Stimulated activated CD4-positive, alpha-beta T cell treated with anti-CD3 and anti-CD28 coated beads, TNF-alpha, amount 100 ng/mL, for 48 hours (primary cell): ENCODE data around the gene TRAPPC1.

Experiments used
- DNase-seq, 3 donors: peaks; one replicate each; pipeline ENCODE4 v3.0.0-alpha.2; 2020; ENCODE audit warnings: low read depth in 3 of 3

The TRAPPC1 gene

DNA sequence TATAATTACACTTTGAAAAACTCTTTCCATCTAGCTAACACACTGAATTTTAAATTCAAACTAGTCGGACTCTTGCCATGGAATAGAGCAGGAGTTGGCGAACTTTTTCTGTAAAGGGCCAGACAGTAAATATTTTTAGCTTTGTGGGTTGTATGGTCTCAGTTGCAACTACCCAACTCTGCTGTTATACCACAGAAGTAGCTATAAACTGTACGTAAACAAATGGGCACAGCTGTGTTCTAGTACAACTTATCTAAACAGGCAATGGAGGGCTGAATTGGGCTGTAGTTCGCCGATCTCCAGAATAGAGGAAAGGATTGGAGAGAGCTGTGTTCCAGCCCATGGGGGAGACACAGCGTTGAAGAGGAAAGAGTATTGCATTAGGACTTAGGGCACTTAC lies 9.0 kb upstream of the TRAPPC1 start:
- no peak for DNase-seq

DNA sequence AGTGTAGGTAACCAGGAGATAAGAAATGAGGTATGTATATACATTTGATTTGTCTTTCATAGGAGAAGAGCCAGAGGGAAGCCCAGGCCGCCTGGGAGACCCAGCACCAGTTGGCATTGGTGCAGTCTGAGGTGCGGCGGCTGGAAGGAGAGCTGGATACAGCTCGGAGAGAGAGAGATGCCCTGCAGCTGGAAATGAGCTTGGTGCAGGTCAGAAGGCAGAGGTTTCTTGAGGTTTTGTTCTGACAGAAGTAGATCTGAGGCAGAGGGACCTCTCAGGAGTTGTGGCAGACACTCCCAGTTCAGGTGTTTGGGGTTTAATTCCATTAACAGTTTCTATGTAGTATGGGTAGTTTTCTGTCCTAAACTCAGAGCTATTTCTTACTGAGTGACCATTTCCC lies 8.3 kb upstream of the TRAPPC1 start:
- no peak for DNase-seq

DNA sequence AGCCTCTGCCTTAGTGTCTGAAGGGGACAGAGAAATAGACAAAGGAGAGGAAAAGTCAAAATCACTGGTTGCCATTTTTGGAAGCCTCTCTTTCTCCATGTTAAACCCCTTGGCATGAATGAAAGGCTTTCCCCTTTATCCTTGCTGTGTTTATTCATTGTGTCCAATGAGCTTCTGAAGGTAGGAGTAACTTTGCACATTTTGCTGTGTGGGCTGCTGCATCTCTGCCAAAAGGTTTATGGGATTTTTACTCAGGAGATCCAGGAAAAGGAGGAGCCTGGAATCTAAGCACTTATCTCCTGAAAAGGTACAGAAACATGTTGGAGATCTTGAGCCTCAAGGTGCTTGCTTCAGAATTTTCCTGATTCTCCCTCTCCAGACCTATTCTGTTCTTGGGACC lies 4.1 kb upstream of the TRAPPC1 start:
- no peak for DNase-seq

DNA sequence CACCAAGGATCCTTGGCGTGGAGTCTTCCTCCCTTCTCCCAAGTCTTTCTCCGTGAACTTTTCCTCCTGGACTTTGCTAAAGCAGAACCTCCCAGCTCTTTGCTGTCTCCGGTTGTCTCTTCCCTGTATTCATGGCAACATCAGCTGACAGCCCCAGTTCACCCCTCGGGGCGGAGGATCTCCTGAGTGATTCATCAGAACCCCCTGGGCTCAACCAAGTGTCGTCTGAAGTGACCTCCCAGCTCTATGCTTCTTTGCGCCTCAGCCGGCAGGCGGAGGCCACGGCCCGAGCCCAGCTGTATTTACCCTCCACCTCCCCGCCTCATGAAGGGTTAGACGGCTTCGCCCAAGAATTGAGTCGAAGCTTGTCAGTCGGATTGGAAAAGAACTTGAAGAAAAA lies 1.2 kb upstream of the TRAPPC1 start:
- DNase-seq: no peak

DNA sequence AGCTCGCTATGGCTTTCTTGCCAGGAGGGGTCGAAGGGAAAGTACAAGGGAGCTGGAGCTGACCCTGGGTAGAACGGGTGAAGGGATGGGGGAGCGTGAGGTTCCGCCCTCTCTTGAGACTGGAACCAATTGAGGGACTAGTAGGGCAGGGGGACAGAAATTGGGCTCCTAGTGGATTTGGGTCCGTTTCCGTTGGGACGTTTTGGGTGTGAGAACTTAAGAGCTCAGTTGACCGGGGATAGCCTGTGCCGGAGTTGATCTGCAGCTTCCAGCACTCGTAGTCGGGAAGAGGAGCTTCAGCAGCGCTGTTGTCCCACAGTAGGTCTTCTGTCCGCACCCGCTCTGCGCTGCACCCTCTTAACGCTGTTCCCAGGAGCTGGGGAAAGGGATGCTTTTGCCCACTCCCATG lies 741 bp upstream of the TRAPPC1 start:
- DNase-seq: no peak

DNA sequence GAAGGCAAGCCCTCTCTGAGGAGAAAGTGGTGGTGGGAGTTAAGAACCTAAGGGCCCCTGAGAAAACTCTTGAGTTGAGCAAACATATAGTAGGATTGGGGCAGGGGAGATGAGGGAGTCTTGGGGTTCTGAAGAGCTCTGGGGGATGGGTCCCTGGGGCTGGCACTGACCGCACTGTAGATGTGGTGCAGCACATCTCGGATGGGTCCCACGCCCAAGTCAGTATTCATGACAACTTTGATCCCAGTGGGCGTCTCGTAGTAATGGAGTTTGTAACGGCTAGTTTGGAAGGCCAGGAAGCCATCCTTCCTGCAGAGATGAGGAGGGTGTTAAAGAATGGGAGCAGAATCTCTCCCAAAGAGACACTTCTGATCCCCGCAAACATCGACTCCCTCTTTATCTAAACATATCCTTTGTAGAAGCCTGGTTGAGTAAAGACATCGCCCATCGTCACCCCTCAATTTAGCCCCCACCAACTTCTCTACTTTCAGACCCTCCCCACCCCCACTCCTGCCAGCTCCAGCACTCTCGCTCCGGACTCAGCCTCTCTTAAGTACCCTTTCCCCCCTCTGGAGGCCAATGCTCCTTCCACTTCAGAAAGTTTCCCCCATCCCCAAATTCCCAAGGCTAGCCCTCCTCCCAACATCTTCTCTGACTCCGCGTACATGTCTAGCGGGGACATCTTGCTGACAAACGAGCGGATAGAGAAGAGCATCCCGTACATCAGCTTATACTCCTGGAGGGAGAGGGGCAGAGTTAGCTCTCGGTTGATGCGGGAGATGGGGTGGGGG lies 710 bp downstream of the TRAPPC1 start:
- DNase-seq: no peak

DNA sequence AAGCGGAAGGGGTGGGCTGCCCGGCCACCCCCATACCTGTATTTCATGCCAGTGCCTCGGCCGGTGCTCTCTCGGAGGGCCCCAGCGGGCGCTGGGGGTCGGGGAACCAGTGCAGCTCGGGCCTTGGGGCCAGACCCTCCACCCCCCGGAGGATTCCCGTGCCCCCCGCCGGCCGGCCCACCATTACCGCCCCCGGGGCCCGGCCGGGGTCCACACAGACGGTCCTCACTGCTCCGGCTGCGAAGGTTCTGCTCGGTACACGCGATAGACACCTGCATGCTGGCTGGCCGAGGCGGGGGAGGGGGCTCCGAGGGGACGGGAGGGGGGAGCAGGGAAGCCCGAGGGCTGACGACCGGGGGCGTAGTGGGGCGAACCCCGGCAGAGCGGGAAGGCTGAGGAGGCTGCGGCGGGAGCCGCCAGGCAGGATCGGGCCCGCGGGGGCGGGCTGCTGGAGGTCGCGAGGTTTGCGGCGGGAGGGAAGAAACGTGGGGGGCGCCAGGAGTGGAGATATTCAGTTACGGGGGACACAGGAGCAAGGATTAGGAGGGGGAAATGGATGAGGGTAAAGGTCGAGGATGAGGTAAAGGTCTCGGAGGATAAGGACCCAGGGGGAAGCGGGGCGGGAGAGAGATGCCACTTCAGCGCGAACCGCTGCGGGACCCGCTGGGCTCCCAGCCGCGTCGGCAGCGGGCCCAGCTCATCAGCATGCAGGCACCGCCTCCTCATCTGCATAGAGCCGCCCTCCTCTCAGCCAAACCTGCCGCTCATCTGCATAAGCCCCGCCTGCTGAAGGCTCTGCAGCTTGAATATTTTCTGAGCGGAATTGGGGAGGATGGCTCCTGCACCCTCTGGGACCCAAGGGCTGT lies 2.4 kb downstream of the TRAPPC1 start, which contains the start of gene KCNAB3:
Gene KCNAB3, minus strand, starts transcription at position 699 of the 866 bp plus-strand sequence. Its CDS starts 421 bp downstream, at position 278.
- peak in 1 of 3 donors; percentile 38 for DNase-seq

DNA sequence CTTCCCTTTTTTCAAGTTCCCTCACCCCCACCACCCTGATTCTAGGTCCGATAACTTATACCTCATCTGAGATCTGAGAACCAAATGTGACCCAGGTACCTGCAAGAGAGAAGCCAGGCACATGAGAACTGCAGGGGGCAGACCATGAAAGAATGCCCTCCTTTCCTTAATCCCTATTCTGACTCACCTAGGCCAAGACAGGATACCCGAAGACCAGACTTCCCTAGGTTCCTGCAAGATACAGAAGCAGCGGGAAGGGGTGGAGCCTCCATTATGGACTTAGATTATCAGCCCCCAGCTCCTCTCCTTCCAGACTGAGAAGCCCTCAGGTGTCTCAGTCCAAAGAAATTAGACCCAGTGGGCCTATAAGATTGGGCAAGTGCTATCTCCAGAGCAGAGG lies 4.2 kb downstream of the TRAPPC1 start:
- no peak for DNase-seq

DNA sequence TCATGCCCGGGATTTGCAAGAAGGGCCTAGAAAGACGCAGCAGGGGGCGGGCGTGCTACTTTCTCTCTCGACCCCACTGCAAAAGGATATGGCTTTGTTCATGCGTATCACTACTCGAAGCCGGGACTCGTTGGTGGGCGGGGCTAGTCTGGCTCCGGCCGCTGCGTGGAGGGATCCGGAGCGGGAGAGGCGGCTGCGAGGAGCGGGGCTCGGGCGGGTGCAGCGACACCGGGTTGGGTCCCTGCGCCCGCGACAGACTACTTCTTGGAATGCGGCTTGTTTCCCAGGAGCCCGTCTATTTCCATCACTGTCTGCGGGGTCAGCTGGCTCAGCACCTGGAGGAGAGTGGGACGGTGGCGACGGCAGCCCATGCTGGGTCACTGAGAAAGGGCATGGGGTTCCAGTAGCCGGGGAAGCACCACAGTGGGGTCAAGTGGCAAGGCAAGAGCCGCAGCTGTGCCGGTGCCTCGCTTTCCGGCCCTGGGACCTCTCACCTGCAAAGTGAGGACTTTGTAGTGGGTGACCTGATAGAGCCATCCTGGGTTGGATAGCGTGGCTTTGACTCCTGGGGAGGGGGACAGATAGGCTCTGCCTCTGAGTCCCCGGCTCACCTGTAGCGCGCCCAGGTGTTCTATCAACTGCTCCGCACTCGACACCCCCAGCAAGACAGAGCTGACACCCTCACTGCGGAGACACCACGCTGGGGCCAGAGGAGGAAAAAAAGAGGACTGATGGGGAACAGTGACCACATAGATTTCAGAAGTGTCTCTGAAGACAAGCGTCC lies 8.7 kb downstream of the TRAPPC1 start:
- peak; percentile 62 to 78 (median 64) for DNase-seq

DNA sequence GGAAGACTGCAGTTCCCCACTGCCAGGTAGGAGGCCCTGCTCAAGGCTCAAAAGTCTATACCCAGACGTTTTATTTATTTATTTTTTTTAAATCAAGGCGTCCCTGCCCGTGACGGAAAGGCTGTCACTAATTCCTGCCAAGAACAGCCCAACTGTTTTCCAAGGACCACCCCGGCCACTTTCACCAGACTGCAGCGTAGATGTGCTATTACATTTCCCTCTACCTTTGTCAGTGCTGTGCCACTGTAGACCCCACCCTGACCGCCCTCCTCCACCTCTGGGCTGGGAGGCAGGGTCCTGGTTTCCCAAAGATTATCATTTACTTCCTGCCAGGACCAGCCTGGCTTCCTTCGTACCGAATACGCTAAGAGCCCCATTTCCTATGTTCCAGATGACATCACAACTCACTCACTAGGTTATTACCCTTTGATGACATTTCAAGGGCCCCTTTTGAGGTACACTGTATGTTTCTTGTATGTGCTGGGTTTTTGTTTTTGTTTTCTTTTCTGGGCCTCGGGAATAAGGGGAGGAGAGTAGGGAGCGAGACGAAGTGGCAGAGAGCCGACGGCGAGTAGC lies 9.4 kb downstream of the TRAPPC1 start:
- DNase-seq: no peak

DNA sequence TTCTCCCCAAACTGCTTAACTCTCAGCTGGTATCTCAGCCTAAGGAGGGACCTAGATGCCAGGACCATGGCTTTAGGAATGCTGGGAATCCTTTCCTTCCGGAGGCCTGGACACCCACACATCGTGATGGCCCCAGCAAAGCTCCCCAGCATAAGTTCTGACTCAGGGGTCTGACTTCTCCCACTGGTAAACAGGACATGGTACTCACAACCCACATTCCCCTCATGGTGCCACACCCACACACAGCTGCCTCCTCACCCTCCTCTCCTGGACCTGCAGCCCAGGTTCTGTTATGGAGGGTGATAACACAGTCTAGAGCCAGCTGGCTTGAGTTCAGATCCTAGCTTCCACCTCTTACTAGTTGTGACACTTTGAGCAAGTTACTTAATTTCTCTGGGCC lies 14.9 kb downstream of the TRAPPC1 start:
- DNase-seq: no peak

DNA sequence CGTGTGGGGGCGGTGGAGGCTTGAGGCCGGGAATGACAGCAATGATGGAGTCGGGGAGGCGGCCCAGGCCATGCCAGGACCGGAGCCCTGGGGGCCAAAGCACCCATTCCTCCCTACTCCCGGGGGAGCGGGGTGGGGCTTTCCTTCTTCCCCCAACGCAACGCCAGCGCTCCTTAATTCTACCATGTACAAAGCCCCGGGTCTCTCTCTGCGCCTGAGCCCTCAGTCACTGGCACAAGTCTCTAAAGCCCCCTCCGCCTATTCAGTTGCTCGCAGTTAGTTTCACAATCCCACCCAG lies 15.4 kb downstream of the TRAPPC1 start:
- no peak for DNase-seq

DNA sequence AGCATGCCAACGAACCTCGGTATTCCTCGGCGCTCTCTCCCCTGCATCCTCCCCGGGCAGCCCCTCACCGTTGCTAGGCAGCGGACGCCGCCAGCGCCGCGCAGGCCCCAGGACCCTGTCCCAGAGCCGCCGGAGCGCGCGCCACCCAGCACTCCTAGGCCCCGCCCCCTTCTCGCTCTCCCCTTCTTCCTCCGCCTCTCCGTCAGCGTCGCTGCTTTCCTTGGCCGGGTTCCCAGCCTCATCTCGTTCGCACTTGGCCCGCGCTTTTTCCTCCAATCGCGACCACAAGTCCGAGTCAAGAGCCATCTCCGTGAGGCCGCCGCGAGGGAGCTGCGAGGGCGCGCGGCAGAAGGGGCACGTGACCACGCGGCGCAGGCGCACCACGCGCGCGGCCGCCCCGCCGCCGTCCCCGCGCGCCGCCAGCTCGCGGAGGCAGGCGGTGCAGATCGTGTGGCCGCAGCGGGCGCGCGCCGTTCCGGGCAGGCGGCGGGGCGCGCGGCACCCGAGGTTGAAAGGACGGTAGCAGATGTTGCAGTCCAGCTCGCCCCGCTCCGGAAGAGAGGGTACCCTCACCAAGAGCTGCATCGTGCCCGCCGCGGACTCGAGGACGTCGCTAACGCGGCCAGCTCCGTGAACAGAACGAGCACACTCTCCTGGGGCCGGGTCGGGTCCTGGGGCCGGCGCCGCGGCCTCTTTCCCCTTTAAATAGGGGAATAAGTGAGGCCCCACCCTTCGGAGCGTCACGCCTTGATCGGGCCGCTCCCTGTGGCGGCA lies 15.9 kb downstream of the TRAPPC1 start, which contains the start of gene RNF227:
Gene RNF227, minus strand, starts transcription at position 679 of the 774 bp plus-strand sequence. Its CDS starts 94 bp downstream, at position 585.
- peak; percentile 79 to 90 (median 88) for DNase-seq

DNA sequence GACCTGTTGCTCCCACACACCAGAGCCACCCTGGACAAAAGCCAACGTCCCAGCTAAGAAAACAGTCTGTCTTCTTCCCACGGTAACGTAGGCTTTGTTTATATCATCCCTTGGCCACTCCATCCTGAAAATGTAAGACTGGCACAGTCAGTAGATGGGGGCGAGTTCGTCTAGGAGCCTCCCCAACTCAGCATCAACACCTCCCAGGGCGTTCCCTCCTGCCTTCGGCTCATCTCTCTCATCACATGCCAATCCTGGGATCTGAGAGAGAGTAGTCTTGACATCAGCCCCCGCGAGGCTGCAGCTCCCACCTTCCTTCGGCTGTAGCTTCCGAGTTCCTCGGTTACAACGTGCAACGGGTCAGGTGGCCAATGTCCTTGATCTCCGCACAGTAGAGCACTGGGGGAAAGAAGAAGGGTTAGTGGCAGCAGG lies 16.6 kb downstream of the TRAPPC1 start:
- DNase-seq: no peak

DNA sequence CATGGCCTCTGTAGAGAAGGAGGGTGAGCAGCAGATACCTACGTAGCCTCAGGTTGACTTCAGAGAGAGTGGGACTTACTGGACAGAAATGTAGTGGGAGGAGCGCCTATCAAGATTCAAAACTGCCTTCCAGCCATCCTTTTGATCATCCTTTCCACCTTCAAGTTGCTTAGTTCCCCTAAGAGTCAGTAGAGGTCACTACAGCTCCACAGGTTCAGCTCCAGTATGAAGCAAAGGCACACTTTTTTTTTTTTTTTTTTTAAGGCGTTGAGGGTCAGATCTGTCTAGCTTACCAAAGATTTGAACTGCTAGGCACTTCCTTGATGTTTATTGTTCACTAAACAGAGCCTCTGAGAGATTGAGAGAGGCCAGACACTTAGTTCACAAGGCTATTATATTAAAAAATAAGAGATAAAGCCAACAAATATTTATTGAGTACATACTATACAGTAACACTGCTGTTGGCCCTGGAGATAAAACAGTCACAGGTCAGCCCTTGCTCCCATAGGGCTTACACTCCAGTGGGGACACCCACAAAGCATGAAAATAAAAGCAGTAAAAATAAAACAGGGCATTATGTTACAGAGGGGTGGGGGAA lies 18.7 kb downstream of the TRAPPC1 start:
- no peak for DNase-seq

DNA sequence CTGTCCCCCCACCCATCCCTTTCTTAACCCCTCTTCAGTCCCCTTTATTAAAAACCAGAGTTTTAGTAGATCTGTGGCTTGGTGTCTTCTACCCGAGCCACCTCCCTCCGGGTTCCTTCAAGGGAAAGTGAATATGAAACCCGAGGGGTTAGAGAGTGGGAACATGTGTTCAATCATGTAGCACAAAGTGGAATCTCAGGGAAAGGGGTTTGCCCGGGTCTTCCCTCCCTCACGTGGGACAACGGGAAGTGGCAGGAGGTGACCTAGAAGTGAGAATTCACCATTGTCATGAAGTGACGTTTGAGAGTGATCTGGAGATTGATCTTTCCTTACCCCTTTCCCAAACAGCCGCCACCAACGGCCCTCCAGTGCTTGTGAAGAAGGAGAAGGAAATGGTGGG lies 20.6 kb downstream of the TRAPPC1 start:
- no peak for DNase-seq

DNA sequence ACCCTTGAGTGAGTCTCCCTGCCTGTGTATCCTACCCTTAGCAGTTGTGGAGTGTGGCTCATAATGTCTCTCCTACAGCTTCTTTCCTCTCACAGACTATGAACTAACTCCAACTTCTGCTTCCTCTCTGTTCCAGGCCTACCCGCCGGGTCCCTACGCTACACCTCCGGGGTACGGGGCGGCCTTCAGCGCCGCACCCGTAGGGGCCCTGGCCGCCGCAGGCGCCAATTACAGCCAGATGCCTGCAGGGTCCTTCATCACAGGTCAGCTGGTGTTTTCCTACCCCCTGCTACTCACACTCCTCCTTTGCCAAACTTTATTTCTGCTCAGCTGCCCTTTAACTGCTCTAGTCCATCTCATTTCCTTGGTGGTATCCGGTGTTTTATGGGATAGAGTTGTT lies 21.0 kb downstream of the TRAPPC1 start:
- no peak for DNase-seq

DNA sequence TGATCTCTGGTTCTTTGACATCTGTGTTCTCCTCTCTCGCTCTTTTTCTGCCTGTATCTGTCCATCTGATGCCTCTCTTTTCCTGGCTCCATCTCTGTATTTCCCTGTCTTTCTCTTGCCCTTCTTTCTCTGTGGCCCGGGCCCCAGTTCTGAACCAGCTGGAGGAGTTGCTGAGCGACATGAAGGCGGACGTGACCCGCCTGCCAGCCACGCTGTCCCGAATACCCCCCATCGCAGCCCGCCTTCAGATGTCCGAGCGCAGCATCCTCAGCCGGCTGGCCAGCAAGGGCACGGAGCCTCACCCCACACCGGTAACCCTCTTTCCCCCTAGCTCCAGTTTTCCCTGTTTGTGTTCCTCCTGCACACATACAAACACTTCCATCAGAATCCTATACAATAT lies 21.5 kb downstream of the TRAPPC1 start:
- no peak for DNase-seq

DNA sequence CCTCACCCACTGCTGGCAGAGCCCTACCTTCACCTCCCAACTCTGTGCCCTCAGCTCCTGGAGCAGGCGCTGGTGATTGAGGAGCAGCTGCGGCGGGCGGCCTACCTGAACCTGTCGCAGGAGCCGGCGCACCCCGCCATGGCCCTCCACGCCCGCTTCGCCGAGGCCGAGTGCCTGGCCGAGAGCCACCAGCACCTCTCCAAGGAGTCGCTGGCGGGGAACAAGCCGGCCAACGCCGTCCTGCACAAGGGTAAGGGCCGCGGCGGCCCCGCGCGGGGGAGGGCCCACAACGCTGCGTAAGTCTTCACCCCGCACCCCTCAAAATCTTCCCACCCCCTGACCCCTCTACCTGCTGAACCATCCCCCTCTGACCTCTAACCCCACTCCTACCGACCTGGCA lies 22.7 kb downstream of the TRAPPC1 start:
- no peak for DNase-seq
